ENCODE measurements around the gene MITF.

MITF gene, protein sequence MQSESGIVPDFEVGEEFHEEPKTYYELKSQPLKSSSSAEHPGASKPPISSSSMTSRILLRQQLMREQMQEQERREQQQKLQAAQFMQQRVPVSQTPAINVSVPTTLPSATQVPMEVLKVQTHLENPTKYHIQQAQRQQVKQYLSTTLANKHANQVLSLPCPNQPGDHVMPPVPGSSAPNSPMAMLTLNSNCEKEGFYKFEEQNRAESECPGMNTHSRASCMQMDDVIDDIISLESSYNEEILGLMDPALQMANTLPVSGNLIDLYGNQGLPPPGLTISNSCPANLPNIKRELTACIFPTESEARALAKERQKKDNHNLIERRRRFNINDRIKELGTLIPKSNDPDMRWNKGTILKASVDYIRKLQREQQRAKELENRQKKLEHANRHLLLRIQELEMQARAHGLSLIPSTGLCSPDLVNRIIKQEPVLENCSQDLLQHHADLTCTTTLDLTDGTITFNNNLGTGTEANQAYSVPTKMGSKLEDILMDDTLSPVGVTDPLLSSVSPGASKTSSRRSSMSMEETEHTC
- long read RNA-seq, full-length matches to known transcripts: 17 of 19 reads
- long read RNA-seq, partial matches to known transcripts: 0 of 19 reads
- long read RNA-seq, other reads (novel, unspliced or antisense): 2 of 19 reads

GRCh38 chr3:69739204-69740102, at the start of gene MITF:
MITF (plus strand) TSS chr3:69739464; CDS start chr3:69739598, 134 bp downstream.
- TF ChIP-seq POLR2AphosphoS5 (IDR thresholded peaks at IDR 0.05; ENCODE audit: low read depth): peak; percentile 28; the same call in 1 of the 2 replicates
- no peak for TF ChIP-seq SPI1 (IDR thresholded peaks at IDR 0.05; ENCODE audit: borderline replicate concordance, low read depth)
- peak; percentile 62 to 92 for DNase-seq (ENCODE audit: low read depth in 1 of 2, low spot score in 1 of 2)
- Histone ChIP-seq H3K4me3 (replicated peaks; ENCODE audit: insufficient read depth, low read length) (peak within 1 kb of the TSS; percentile 84), H3K27me3 (ENCODE audit: insufficient read depth, poor library complexity, severe bottlenecking) (no peaks in the 10 kb centered on the region), H3K27ac (replicated peaks) (peak within 1 kb of the TSS; percentile 40)

DNA sequence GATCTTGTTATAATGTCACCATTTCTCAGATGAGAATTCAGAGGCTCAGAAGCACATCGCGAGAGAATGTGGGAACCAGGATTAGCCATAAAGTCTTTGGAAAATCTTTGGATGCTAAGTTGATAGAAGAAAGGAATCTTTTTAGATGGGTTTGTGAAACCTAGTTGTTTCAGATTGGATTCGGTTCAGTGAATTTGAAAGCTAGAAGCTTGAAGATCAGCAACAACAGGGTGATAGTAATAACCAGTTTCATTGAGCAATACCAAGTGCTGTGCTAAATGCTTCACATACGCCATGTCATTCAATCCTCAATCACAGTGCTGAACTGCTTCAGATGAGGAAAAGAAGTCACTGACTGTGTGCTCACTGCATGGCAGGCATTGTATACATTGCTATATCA, 47.4 kb upstream of the MITF start:
- Histone ChIP-seq H3K27me3 (ENCODE audit: insufficient read depth, poor library complexity, severe bottlenecking) (no peaks in the 10 kb centered on the region), H3K4me3 (replicated peaks; ENCODE audit: insufficient read depth, low read length) (no peak overlapping the region), H3K27ac (replicated peaks) (no peak overlapping the region)
- no peak for DNase-seq (ENCODE audit: low read depth in 1 of 2, low spot score in 1 of 2)
- TF ChIP-seq, protein P1, sequence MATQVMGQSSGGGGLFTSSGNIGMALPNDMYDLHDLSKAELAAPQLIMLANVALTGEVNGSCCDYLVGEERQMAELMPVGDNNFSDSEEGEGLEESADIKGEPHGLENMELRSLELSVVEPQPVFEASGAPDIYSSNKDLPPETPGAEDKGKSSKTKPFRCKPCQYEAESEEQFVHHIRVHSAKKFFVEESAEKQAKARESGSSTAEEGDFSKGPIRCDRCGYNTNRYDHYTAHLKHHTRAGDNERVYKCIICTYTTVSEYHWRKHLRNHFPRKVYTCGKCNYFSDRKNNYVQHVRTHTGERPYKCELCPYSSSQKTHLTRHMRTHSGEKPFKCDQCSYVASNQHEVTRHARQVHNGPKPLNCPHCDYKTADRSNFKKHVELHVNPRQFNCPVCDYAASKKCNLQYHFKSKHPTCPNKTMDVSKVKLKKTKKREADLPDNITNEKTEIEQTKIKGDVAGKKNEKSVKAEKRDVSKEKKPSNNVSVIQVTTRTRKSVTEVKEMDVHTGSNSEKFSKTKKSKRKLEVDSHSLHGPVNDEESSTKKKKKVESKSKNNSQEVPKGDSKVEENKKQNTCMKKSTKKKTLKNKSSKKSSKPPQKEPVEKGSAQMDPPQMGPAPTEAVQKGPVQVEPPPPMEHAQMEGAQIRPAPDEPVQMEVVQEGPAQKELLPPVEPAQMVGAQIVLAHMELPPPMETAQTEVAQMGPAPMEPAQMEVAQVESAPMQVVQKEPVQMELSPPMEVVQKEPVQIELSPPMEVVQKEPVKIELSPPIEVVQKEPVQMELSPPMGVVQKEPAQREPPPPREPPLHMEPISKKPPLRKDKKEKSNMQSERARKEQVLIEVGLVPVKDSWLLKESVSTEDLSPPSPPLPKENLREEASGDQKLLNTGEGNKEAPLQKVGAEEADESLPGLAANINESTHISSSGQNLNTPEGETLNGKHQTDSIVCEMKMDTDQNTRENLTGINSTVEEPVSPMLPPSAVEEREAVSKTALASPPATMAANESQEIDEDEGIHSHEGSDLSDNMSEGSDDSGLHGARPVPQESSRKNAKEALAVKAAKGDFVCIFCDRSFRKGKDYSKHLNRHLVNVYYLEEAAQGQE (IDR thresholded peaks at IDR 0.05; ENCODE audit: insufficient replicate concordance, low read depth): no peak
- TF ChIP-seq POLR2AphosphoS5 (IDR thresholded peaks at IDR 0.05; ENCODE audit: low read depth) (no peak), GABPA (IDR thresholded peaks at IDR 0.05; ENCODE audit: low read depth) (no peak), SPI1 (IDR thresholded peaks at IDR 0.05; ENCODE audit: borderline replicate concordance, low read depth) (no peak)

DNA sequence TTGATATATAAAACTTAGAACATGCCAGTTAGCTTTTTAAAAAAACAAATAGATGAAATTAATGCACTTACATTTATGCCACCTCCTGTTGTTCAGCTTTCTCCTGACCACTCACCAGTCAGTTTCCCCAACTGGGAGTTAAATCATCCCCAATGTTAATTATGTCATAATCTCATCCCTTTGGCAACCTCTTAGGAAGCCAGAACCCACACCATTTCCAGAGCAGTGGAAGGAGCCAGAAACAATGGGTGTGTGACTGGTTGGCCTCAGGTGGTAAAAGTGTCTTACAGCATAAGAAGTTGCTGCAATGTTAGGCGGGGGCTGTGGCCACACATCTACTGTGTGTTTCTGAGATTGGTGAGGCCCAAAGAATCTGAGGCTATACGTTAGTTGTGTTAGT, 46.5 kb upstream of the MITF start:
- Histone ChIP-seq H3K4me3 (replicated peaks; ENCODE audit: insufficient read depth, low read length) (no peak overlapping the region), H3K27me3 (ENCODE audit: insufficient read depth, poor library complexity, severe bottlenecking) (no peaks in the 10 kb centered on the region), H3K27ac (replicated peaks) (no peak overlapping the region)
- no peak for DNase-seq (ENCODE audit: low read depth in 1 of 2, low spot score in 1 of 2)
- TF ChIP-seq, protein P2, sequence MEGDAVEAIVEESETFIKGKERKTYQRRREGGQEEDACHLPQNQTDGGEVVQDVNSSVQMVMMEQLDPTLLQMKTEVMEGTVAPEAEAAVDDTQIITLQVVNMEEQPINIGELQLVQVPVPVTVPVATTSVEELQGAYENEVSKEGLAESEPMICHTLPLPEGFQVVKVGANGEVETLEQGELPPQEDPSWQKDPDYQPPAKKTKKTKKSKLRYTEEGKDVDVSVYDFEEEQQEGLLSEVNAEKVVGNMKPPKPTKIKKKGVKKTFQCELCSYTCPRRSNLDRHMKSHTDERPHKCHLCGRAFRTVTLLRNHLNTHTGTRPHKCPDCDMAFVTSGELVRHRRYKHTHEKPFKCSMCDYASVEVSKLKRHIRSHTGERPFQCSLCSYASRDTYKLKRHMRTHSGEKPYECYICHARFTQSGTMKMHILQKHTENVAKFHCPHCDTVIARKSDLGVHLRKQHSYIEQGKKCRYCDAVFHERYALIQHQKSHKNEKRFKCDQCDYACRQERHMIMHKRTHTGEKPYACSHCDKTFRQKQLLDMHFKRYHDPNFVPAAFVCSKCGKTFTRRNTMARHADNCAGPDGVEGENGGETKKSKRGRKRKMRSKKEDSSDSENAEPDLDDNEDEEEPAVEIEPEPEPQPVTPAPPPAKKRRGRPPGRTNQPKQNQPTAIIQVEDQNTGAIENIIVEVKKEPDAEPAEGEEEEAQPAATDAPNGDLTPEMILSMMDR (IDR thresholded peaks at IDR 0.05; ENCODE audit: insufficient read depth, low read length): no peak
- TF ChIP-seq GABPA (IDR thresholded peaks at IDR 0.05; ENCODE audit: low read depth) (no peak), POLR2AphosphoS5 (IDR thresholded peaks at IDR 0.05; ENCODE audit: low read depth) (no peak), SPI1 (IDR thresholded peaks at IDR 0.05; ENCODE audit: borderline replicate concordance, low read depth) (no peak)
- TF ChIP-seq, protein P1 (IDR thresholded peaks at IDR 0.05; ENCODE audit: insufficient replicate concordance, low read depth): no peak

GRCh38 chr3:69695443-69695842, 43.8 kb upstream of the MITF start:
- Histone ChIP-seq H3K27me3 (ENCODE audit: insufficient read depth, poor library complexity, severe bottlenecking) (no peaks in the 10 kb centered on the region), H3K4me3 (replicated peaks; ENCODE audit: insufficient read depth, low read length) (no peak overlapping the region), H3K27ac (replicated peaks) (no peak overlapping the region)
- DNase-seq (ENCODE audit: low read depth in 1 of 2, low spot score in 1 of 2): no peak
- TF ChIP-seq, protein P1 (IDR thresholded peaks at IDR 0.05; ENCODE audit: insufficient replicate concordance, low read depth): no peak
- TF ChIP-seq, protein P2 (IDR thresholded peaks at IDR 0.05; ENCODE audit: insufficient read depth, low read length): no peak
- TF ChIP-seq GABPA (IDR thresholded peaks at IDR 0.05; ENCODE audit: low read depth) (no peak), POLR2AphosphoS5 (IDR thresholded peaks at IDR 0.05; ENCODE audit: low read depth) (no peak), SPI1 (IDR thresholded peaks at IDR 0.05; ENCODE audit: borderline replicate concordance, low read depth) (no peak)
